Gastroesophageal sphincter (tissue), 3 donors: ENCODE results near the gene MYO1D.

ENCODE experiments used
- CTCF ChIP-seq, 4 experiments: fragments of 200-600 bp in 2 of 4; fragments of 450-650 bp in 2 of 4; sonication (generic) in 1 of 4; IDR thresholded peaks; one replicate each; pipeline ENCODE4 v1.5.1; 2017 to 2019; ENCODE audit warnings: antibody characterized with exemption in 4 of 4, mild to moderate bottlenecking in 2 of 4, moderate library complexity in 2 of 4
- EP300 ChIP-seq: sonication (generic); formaldehyde crosslinking; IDR thresholded peaks from one replicate; pipeline ENCODE4 v1.6.1; 2017; ENCODE audit warnings: antibody characterized with exemption, mild to moderate bottlenecking
- POLR2A ChIP-seq, 2 donors: fragments of 450-650 bp; IDR thresholded peaks; one replicate each; pipeline ENCODE4 v1.6.1; 2017; ENCODE audit warnings: antibody characterized with exemption in 2 of 2, mild to moderate bottlenecking in 2 of 2, moderate library complexity in 1 of 2
- POLR2AphosphoS5 ChIP-seq: sonication (generic); formaldehyde crosslinking; IDR thresholded peaks from one replicate; pipeline ENCODE4 v1.6.1; 2017; ENCODE audit warnings: antibody characterized with exemption

GRCh38 chr17:32806646-32807045, 70.3 kb downstream of the MYO1D start:
- no peak for TF ChIP-seq POLR2A (IDR thresholded peaks at IDR 0.05)
- TF ChIP-seq EP300 = no peak
- TF ChIP-seq CTCF (IDR thresholded peaks at IDR 0.05) = no peak
- no peak for TF ChIP-seq POLR2AphosphoS5
